ENCODE results near the gene KRTCAP2.

DNA sequence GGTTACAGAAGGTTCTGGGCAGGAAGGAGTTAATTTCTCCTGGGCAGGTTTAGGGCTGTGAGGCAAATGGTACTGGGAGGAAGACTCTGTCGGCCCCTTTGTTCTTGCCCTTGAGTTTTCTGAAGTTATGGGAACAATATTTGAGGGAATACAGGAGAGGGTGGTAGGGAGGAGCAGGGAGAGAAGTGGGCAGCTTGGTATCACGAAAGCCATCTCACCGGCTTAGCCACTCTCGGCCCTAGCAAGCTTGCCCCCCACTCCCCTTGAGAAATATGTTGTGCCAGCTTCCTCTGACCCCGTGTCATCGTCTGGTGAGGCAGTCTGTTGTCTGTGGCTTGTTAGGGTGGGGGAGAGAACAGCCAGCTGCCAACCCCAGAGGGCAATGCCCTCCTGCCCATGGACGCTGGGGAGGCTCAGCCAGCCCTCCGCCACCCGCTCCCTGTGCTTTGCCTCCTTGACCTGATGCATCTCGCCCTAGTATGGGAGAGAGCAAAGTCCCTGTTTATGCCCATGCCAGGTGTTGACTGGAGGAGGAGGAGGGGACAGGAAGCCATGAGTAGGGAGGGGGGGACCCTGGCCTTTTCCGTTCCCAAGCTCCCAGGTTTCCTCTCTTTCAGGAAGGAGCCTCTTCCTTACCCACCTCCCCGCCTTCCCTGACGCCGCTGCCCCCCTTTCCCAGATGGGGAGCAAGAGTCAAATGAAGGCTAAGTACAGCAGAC lies 44.2 kb downstream of the KRTCAP2 start:
- TF ChIP-seq, protein P1, sequence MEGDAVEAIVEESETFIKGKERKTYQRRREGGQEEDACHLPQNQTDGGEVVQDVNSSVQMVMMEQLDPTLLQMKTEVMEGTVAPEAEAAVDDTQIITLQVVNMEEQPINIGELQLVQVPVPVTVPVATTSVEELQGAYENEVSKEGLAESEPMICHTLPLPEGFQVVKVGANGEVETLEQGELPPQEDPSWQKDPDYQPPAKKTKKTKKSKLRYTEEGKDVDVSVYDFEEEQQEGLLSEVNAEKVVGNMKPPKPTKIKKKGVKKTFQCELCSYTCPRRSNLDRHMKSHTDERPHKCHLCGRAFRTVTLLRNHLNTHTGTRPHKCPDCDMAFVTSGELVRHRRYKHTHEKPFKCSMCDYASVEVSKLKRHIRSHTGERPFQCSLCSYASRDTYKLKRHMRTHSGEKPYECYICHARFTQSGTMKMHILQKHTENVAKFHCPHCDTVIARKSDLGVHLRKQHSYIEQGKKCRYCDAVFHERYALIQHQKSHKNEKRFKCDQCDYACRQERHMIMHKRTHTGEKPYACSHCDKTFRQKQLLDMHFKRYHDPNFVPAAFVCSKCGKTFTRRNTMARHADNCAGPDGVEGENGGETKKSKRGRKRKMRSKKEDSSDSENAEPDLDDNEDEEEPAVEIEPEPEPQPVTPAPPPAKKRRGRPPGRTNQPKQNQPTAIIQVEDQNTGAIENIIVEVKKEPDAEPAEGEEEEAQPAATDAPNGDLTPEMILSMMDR (IDR thresholded peaks at IDR 0.05; ENCODE audit: low read length) = no peak
- no peak for TF ChIP-seq EZH2 (optimal IDR thresholded peaks at IDR 0.05; ENCODE audit: low read depth, low read length)
